GM19468 (cell line): Measurements from ENCODE around the gene PLEKHG4B.

Experiments used
- ATAC-seq: cut with Tn5 transposase; IDR thresholded peaks from one replicate; pipeline ENCODE4 v1.9.1; 2021; ENCODE audit warnings: mild to moderate bottlenecking, moderate library complexity, moderate number of reproducible peaks; ENCODE audit not compliant: unreplicated experiment; ENCODE audit errors: extremely low read depth

PLEKHG4B gene

DNA sequence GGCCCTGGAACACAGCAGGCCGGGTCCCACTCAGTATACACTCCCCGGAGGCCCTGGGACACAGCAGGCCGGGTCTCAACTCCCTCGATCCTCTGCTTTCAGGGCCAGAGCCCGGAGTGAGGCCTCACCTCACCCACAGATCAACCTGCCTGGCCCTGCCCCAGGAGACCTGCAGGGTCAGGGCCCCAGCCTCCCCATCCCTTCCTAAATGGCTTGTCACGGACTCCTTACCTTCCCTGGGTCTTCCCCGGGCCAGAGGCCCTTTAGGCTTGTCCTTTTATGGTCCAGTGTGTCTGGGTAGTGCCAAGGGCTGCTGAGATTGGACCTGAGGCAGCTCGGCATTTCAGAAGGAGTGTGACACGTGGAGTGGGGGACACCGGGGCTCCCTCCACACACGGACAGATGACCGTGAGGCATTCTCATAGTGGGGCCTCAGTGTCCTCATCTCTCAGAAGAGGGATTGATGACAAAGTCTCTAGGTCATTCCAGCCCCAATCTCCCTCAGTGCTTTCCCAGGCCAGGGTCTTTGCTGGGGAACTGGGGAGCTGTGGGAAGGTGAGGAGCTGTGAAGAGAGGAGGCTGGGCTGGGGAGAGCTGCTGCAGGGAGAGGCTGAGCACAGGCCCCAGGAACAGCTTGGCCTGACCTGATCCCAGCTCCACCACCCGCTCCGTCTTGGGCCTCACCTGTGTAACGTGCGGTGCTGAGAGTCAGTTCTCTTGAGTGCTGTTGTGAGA is 18.0 kb upstream of the PLEKHG4B start:
- no peak for ATAC-seq

DNA sequence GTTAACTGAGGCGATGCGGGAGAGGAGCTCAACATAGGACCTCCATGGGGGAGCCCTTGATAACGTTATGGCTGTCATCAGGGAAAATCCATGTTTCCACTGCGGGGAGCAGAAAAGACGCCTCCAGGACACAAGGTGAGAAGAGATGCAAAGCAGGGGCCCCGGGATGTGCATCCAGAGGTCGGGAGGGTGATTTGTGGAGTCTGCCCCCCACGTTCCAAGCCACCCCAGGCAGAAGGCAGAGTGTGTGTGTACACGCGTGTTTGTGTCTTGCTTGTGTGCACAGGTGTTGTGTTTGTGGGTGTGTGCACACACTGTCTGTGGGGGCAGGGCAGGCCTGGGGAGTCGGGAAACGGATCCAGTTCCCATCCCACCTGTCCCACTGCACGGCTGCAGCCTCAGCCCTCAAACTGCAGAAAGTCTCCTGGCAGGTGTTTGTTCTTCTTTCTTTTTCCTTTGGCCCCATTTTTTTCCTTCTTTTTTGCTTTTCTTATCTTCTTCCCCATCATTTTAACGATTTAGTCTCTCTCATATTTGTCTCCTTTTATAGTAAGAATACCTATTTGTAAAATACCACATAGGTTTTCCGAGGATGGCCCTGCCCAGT is 17.4 kb upstream of the PLEKHG4B start:
- no peak for ATAC-seq

DNA sequence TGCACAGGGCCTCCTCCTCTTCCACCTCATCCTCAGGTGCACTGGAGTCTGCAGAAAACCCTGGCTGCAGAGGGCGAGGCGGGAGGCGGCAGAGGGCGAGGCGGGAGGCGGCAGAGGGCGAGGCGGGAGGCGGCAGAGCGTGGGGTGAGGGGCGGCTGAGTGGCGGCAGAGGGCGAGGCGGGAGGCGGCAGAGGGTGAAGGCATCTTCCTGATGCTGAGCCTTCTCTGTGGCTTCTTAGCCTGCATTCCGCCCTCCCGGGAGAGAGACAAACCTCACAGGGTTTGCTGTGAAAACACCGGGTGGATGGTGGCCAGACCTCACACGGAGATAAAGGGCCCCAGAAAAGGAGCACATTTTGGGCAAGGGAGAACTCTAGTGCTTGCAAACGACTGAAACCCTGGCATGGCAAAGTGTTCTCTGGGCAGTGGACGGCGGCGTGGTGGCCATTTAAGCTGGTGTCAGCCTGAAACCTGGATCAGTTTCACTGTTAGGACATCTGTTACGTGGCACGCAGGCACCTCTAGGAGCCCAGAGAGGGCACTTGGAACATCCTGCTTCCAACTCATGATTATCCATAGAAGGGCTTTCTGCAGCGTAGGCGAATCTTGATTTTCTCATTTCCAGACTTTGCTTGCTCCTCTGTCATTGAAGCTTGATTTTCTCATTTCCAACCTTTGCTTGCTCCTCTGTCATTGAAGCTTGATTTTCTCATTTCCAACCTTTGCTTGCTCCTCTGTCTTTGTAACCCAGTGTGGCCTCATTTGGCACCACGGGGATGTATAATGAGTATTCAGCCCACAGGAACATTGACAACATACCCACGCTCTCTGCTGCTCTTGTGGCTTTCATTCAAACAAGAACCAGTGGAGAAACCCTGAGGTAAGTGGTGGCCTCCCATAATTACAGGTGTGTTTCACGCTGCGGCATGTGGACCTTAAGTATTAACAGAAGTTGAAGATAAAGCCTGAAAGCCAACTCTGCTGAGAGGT is 16.3 kb upstream of the PLEKHG4B start:
- ATAC-seq: no peak

DNA sequence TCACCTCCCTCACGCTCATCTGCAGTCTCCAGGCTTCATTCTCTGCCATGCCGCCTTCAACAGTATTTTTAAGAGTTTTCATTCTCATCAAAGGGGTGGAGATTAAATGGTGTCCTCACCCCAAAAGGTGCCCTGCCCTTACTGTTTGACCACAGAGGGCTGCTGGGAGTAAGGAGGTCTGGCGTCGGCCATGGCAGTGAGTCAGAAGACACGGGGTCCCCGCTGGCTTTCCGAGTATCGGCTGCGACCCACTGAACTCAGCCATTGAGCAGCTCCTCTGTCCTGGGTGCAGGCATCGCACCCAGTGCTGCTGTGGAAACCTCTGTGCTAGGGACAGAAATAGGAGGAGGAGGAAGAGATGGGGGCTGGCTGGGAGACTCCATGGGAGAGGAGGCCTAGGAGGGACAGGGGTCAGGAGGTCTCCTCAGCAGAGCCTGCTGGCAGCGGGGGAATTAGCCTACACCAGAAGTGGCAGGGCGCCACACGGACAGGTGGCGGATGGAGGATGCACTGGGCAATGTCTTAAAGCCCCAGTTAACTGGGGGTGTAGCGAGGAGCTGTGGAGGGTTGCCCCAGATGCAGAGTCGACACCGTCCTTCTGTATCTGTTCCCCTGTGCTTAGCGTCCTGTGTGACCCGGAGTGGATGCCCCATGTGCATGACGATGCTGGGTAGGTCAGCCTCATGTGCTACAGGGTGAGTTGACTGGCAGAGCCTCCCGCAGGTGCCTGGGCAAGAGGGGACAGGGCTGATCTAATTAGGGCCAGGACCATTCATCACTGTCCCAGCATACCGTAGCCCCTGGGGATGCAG is 15.4 kb upstream of the PLEKHG4B start:
- no peak for ATAC-seq

DNA sequence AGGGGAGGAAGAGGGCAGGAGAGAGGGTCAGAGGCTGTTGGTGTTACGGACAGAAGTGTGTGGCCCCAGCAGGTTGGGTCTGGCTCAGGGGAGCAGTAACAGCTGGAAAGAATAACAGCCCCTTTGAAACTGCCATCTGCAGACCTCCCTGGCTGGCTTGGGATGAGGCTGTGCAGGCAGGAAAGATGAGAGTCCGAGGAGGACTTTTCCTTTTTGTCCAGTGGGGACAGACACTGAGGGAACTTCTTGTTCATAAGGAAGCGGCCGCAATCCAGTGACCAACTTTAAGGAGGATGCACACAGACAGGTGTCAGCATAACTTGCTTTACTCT is 14.8 kb upstream of the PLEKHG4B start:
- no peak for ATAC-seq

DNA sequence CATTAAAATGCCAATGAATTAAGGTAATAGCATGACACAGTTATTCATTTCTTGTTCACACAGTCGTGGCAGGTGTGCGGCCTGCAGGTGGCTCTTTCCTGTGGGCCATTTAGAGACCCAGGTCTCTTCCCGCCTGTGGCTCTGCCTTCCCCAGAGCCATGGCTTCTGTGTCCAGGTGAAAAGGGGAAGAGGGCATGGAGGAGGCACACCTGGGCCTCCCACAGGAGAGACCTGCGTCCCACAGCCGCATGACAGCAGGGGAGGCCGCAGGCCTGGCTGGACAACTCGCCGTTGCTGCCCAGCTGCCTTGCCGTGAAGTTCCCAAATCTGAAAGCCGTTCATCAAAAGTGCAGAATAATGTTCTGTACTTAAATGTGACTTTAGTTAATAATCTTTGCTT is 14.4 kb upstream of the PLEKHG4B start:
- ATAC-seq: no peak

DNA sequence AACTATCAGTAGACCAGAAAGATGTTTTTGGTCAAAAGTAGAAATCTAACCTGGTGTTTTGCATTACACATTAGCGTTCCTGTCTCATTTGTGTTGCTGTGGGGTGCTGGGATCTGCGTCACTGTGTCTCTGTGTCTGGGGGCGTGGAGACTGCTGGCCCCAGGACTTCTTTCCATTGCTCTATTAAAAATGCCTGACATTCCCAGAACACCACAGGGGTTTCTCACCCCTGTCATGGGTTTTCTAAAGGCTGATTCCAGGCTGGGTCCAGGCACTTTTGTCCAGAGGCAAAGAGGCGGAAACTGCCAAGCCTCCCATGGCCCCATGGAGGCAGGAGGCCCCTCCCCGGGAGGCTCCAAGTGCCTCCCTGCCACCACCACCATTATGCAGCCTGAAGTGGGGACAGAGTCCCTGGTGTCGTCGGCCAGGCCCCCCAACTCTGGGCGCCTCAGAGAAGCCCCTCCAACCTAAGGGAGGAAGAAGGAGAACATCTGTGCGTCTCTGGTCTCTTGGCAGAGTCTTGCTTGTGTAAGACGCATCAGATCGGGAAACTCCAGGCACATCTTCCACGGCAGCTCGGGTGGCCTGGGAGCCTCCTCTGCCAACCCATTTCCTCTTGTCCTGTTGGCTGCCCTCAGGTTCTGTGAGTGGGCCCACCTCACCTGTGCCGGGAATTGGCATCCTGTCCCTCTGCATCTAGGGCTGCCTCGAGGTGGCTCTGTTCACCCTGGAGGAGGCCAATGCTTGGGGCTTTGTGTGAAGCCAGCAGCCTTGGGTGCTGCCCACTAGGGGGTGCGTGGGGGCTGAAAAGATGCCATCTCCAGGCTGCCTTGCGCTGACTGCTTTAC is 13.8 kb upstream of the PLEKHG4B start:
- ATAC-seq: no peak

DNA sequence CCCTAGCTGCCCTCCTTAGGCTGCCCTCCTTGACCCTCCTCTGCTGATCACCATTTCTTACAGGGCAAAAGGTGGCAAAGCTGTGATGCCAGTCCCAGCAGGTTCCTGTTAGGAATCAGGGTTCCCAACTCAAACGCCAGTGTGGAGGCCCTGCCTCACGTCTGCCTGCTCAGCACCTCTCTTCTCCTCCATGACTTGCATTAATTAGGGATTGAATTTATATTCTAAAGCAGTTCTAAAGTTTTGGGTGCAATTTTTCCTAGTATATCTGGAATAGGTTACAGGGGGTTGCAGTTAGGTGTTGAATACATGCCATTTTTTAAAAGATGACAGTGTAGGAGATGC is 13.2 kb upstream of the PLEKHG4B start:
- no peak for ATAC-seq

DNA sequence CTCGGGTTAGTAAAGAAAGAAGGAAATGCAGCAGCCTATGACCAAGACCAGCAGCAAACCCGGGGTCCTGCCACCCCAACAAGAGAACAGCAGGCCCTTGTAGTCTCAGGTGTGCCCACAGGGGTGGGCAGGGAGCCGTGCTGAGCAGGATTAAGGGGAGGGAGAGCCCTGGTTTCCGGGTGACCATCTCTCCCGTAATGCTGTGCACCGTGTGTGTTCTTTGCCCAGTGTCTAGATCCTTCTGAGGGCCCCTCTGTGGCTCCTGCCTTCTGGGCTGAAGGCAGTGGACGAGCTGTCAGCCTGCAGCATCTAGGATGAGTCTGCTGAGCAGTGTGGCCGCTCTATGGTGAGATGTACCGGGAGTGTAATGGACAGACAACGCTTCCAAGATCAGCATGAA is 12.7 kb upstream of the PLEKHG4B start:
- ATAC-seq: no peak

DNA sequence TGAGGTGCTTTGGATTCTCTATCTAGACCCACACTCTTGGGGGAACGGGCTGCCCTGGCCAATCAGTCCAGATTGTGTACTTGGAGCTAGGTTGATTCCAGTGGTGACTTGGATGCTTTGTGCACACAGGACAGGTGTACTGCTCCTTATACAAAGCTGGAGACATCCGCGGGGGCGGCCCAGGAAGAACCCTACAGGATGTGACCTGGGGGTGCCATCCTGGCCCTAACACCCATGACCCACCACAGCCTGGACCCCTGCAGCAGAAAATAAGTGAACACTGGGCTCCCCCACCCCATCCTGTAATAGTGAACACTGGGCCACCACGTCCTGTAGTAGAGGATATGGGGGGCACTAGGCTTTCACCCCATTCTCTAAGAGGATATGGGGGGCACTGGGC is 12.1 kb upstream of the PLEKHG4B start:
- ATAC-seq: no peak

DNA sequence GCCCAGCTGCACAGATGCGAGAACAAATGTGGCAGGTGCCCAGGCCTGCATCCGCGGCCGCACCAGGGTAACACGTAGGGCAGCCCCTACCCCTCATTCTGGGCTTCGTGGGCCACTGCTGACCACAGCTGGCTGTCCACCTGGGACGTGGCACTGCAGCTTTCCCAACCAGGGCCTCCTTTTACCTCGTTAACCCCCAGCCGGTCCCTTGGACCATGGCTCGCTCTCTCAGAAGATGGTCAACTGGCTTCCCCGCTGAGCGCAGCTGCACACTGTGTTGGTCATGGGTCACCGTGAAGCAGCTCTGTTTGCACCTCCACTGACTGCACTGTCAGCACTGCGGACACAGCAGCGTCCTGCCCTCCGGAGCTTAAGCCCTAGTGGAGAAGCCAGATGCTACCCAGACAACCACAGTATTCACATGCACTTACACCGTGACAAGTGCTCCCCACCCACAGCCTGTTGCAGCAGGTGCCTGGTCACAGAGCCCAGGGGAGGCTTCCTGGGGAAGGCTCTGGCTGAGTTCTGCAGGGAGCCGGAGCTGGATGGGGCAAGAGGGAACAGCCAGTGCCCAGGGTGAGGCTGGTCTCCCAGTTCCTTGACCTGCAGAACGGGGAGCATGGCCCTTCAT is 10.5 kb upstream of the PLEKHG4B start:
- no peak for ATAC-seq

DNA sequence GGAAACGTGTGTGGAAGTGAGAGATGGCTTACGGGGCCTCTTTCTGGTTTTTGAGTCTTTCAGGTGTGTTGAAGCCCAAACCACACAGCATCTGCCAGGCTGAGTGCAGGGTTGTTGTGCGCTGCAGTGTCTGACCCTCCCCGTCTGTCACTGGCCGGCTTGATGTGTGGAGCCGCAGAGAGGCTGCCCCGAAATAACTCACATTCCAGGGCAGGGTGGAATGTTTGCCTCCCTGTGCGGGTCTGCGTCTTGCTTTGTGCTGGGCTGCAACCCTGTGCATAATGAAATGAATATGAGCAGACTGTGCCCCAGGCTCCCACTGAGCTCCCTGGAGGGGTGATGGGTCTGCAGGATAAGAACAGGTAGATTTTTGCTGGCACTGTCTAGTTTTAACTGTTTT is 9.9 kb upstream of the PLEKHG4B start:
- ATAC-seq: no peak

DNA sequence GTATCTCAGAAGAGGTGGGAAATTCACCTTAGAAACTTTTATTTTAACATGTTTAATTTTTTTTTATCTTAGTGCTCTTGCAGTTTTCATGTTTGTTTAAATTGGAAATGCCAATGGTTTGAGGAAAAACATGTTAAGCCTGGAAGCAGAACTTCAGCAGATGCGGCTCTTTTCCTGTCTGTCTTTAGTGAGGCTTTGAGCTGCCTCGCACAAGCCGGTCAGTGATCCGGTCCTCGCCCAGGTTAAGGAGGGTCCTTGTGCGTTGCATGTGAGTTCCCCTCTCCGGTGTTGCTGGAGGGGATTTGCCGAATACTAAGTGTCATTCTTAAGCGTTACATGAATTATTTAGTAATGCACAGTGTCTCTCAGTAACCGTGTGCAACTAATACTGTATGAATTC is 9.4 kb upstream of the PLEKHG4B start:
- ATAC-seq: no peak

DNA sequence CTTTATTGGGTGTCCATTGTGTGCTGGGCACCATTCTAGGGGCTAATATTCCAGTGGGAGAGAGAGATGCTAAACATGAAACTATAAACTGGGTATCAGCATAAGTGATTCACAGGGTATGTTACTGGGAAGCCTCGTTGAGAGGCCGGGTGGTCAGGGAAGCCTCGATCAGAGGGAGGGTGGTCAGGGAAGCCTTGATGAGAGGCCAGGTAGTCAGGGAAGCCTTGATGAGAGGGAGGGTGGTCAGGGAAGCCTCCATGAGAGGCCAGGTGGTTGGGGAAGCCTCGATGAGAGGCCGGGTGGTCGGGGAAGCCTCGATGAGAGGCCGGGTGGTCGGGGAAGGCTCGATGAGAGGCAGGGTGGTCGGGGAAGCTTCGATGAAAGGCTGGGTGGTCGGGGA is 8.9 kb upstream of the PLEKHG4B start:
- no peak for ATAC-seq

DNA sequence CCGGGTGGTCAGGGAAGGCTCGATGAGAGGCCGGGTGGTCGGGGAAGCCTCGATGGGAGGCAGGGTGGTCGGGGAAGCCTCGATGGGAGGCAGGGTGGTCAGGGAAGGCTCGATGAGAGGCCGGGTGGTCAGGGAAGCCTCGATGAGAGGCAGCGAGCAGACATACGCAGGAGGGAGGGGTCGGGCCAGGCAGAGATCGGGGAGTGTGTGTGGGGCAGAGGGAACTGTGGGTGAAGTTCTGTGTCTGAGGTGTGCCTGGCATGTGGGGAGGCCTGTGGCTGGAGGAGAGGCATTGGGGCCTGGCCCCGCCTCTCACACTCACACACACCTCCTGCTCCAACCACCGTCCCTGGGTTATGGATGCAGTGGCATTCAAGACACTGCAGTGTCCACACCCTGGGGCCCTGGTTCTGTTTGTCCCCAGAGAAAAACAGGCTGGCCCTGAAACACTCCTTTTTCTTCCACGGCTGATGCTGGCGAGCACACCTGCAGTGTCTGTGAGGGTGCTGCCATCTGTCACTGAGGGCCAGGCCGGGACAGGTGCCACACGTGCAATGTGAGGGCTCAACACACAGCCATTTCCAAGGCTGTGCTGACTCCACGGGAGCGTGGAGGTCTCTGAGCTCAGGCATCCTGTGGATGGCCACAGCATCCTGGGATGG is 6.5 kb upstream of the PLEKHG4B start:
- ATAC-seq: no peak

DNA sequence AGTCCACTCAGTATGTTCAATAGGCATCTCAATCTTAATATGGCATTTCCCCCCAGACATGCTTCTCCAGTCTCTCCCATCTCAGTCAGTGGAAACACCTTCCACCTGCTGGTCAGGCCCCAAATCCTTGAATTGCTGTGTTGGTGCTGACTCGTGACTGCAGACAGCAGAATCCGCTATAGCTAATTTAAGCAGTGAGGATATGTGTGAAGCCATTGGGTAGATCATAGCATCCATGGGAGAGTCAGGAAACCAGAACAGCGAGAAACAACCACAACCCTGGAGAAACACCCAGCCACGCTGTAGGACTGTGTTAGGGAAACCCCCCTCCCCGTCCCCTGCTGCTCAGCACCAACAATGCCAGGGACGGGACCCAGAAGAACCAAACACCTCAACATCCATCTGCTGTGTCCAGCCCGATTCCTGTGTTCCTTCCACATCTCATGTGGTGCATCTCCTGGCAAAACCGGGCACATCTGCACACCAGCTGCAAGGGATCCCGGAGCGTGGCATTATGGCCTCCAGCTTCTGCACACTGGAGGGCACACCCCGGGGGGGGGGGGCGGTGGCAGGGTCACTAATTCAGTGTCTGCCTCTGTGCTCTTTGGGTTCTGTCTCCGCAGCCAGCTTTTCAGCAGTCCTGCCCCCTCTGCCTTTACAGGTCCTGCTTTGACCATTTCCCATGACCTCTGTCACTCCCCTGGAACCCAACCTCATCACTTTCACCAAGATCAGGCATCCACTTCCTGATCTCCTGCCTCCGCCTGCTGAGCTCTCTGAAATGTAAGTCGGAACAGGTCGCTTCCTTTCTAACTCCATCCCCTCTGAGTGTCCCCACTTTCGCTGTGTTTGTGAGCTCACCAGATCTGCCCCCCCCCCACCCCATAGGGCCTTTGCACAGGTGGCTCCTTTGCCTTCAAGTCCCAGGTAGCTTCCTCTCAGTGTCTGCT is 2.4 kb upstream of the PLEKHG4B start:
- ATAC-seq: no peak
